NCI-H748 (cell line): ENCODE results near the gene CMIP.

Experiments used
- DNase-seq: peaks from one replicate; lab custom pipeline; 2025; ENCODE audit not compliant: unreplicated experiment; lab: John Stamatoyannopoulos, UW

CMIP gene

GRCh38 chr16:81562174-81562849 is 117.7 kb downstream of the CMIP start:
- DNase-seq: no peak

- no peak for DNase-seq
Measured at GRCh38 chr16:81562926-81563325, 118.3 kb downstream of the CMIP start.

DNA sequence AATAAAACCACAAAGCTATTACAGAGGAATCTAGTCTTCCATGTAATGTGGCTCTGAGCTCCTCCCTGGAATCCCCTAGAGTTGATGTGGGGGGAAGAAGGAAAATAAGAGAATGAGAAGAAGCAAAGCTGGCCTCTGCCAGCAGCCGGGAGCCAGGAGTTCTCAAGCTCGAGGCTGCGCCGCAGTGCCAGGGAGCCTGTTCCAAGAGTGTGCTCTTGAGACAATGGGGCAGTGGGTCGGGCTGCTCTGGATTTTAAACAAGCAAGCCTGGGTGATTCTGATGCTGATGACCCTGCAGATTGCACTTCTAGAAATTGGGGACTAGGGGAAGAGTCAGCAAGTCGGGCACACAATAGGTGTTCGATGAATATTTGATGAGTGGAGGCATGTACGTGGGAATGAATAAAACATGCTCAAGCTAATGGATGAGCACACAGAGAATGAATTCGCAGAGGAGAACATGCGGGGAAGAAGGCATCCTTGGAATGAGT is 119.9 kb downstream of the CMIP start:
- no peak for DNase-seq

GRCh38 chr16:81565321-81566028 is 120.9 kb downstream of the CMIP start:
- DNase-seq: no peak

GRCh38 chr16:81566086-81567007 is 121.7 kb downstream of the CMIP start:
- DNase-seq: no peak

DNA sequence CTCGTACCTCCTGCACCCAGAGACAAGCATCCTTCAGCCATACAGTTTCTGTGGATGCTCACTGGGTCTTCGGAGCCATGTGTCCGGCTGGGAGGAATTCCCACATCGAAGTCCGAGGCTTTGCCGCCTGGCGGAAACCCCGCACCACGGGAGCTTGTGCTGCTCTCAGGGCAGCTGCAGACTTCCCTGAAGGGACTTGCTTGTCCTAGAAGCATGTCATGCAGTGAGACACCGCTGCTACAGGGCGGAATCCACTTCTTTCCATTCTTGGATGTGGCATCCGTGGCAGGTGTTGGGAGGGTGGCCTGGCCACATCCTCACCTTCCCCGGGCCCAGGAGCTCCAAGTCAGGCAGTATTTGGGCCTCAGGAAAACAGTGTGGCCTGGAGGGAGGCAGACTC is 122.5 kb downstream of the CMIP start:
- no peak for DNase-seq

- DNase-seq: no peak
Measured at GRCh38 chr16:81567987-81568748, 123.6 kb downstream of the CMIP start.

DNA sequence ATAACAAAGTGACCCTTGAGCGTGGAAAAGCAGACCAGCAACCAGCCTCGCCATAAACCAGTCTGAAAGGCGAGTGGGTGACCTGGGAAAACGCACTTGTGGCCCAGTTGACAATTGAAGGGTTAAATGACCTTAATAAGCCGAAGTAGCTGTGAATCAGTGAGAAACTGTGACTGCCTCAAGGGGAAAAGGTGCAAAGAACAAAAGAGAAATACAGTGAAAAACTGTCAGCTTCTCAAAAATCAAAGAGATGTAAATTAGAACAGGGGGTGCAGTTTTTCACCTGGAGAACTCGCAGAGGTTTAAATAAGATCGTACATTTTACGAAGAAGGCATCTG is 124.1 kb downstream of the CMIP start:
- no peak for DNase-seq

GRCh38 chr16:81569361-81570034 is 124.9 kb downstream of the CMIP start:
- DNase-seq: no peak

DNA sequence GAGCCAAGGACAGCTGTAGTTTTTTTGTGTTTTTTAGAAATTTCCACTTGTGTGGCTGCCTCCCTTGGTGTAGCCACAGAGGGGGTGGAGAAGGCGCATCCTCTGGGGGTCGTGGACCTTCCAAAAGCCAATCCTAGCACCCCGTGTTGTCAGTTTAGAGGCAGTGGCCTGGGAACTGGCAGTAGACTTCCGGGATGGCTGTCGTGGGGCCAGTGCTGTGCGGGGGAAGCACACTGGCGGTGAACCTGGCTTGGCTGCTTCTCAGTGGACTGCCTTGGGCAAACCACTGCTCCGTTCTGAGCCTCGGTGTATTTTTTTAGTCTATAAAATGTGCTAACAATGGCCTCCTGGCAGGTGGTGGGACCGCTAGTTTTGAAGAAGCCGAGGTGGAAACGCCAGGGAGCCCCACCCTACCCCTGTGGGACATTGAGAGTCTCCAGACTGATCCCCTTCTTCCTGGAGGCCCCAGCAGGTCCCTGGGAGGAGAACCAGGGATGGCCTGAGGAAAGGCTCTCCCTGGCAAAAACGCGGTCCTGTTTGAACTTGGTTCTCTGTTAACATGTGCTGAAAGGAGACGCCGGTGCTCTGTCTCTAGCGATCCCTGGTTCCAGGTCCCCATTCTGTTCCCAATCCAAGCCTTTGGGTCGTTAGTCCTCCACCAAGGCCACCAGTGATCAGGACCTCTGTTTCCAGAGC is 125.7 kb downstream of the CMIP start:
- no peak for DNase-seq

DNA sequence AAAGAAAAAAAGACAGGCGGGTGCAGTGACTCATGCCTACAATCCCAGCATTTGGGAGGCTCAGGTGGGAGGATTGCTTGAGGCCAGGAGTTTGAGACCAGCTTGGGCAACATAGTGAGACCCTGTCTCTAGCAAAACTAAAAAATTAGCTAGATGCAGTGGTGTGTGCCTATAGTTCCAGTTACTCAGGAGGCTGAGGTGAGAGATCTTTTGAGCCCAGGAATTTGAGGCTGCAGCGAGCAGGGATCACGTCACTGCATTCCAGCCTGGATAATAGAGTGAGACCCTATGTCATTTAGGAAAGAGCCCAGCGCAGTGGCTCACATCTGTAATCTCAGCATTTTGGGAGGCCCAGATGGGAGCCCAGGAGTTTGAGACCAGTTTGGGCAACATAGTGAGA is 126.6 kb downstream of the CMIP start:
- no peak for DNase-seq

DNA sequence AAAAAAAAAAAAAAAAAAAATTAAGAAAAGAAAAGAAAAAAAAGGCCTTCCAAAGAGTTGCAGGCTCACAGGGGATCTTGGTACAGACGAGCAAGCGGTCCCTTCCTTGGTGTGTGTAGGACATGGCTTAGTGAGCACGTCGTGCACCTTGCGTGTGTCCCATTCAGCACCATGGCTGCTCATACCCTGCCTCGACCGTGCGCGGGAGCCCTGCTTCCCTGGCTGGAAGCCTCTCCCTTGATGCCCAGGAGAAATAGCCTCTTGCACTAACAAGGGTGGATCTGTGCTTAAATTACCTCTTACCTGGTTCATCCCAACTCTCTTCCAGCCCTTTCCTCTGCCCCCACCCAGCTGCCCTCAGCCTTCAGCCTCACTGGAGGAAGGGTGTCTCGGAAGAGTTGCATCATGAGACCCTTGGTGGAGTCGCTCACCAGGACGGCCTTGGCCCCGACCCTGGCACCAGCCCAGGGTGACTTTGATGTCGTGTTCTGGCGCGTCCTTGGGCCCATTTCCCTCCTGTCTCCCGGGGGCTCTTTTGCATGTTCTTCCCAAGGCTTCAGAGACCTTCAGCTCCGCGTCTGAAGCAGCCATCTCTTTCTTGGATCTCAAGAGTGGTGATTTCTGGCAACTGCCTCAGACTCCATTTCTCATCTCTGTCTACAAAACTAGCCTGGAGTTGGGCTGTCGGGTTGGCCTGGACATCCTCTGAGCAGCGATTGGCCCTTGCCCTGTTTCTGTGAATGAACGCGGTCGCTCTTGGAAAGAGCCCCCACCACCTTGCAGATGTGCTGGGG is 127.2 kb downstream of the CMIP start:
- DNase-seq: no peak

DNA sequence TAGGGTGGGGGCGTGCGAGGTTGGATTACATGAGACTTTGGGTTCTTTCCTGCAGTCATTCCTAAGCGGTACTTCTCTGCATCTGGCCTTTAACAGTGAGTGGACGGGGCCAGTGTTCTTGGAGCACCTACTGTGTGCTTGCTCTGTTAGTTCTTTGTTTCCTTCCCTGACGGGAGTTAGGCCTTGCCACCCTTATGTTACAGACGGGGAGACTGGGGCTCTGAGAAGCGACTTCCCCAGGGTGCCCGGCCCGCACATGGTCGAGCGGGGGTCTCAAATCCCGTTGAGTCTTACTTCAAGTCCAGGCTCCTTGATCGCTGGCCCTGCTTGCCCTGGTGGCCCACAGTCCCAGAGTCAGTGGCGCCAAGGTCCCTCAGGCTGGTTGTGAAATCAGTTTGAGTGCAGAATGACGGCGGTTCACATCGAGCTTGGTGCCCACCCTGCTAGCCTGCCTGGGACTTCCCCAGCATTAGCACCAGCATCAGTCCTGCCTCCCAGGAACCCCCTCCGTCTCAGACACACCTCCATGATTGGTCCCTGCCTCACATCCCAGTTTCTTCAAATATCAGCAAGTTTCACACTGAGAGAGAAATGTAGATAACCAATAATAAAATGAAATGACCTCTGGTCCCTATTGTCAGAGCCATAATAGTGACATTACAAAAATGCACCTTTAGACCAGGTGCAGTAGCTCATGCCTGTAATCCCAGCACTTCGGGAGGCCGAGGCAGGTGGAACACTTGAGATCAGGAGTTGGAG is 128.0 kb downstream of the CMIP start:
- no peak for DNase-seq

- DNase-seq: no peak
Measured at GRCh38 chr16:81573533-81574020, 129.0 kb downstream of the CMIP start.

DNA sequence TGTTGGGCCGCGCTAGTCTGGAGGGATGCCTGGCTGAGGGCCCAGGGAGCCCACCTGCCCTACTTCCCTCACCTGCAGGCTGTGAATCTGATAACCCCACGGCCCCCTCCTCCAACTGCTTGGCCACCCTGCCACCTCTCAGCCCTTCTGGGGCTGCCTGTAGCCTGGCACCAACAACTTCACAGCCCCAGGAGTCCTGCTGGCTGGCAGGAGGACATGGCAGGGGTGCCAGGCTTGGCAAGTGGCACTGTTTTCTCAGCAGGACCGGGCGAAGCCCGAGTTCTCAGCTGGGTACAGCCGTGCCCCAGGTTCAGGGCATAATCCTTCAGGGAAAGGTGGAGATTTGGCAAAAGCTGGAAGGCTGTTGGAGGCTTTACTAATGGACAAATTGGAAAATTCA is 129.6 kb downstream of the CMIP start:
- no peak for DNase-seq

DNA sequence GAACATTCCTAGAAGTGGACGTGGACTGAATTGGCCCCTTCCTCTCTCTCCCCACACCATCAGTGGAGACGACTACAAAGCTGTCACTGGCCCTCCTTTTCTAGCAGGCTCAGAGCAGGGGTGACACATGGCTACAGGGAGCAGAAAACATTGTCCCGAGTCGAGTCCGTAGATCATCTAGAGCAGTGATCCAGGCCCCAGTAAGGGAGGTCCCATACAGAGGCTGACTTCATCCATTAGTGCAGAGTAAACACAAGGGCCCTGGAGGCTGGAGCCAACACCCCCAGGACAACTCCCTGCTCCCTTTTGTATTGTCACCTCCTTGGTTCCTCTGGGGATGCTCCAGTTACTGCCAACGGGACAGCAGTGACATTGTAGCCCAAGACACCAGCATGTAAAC is 130.7 kb downstream of the CMIP start:
- DNase-seq: no peak

- DNase-seq: no peak
Measured at GRCh38 chr16:81575834-81576233, 131.2 kb downstream of the CMIP start.

DNA sequence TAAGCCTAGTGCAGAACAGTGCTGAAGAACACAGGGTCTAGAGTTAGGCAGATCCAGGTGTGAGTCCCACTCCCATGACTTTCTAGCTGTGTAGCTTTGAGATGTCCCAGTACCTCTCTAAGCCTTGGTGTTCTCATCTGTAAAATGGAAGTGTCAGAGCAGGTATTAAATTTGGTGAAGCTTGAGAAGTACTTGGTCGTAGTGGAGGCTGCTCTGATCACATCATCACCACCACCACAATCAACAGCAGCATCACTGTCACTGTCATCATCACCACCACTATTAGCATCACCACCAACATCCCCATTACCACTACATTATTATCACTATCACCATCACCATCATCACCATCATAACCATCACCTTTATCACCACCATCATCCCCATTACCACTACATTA is 132.1 kb downstream of the CMIP start:
- DNase-seq: no peak
